Measurements from ENCODE around the gene AFF3. TPM values are rescaled to one million over a fixed set of nuclear protein-coding genes. Genes with fewer than 3 reads are reported as not detected.
"Not testable (repeated sequence)": the region's sequence is repeated elsewhere in the genome, so short reads cannot be mapped to it uniquely, and the experiment has no call there.

The AFF3 gene
- total and polyA plus RNA-seq, 3 experiments from 2014 or later, result 0.48 to 1.3 (median 0.53) TPM

DNA sequence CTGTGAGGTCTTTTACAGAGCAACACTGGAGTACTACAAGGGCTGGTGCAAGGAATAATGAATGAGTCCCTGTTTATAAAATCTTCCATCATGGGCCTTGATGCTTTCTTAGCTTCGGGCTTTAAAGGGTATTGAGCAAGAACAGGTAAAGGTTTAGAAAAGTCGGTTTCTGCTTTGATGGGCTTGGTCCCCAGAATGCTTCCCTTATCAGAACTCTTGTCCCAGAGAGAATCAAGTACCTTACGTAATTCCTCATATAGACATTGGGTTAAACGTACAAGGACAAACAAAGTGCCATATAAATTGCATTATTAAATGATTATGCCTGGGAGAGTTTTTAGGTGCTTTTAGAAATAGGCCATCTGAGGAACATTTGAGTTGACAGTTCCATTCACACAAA is 628.0 kb downstream of the AFF3 start:
- ChIA-PET POLR2A (no interaction called here), CTCF (no interaction called here)

GRCh38 chr2:99512181-99512591 is 630.2 kb downstream of the AFF3 start:
- no peak for DNase-seq
- Histone ChIP-seq H3K27me3 (ENCODE audit: insufficient read depth, low read length, poor library complexity, severe bottlenecking) (no peaks in the 10 kb centered on the region), H3K27ac (ENCODE audit: low read depth, low read length) (no peak overlapping the region), H3K4me1 (ENCODE audit: insufficient read depth, low read length) (no peaks in the 10 kb centered on the region), H3K36me3 (ENCODE audit: insufficient read depth, low read length) (no peaks in the 10 kb centered on the region), H3K4me3 (ENCODE audit: low read length) (no peak overlapping the region), H3K9me3 (ENCODE audit: low read length) (no peaks in the 10 kb centered on the region)
- Mint-ChIP-seq H3K4me3 (no peak overlapping the region), H3K36me3 (no peaks in the 10 kb centered on the region), H3K4me1 (no peaks in the 10 kb centered on the region), H3K27me3 (peaks cover 1 to 6% of the 10 kb centered on the region in 2 donors), H3K27ac (no peak overlapping the region), H3K9me3 (no peaks in the 10 kb centered on the region)
- POLR2A ChIA-PET, result no interaction called here
- CTCF ChIA-PET, result no interaction called here

More for the DNA sequence above, 628.0 kb downstream of the AFF3 start:
- no peaks in the 10 kb centered on the region for H3K36me3 ChIP-seq (ENCODE audit: insufficient read depth, low read length)
- Mint-ChIP-seq H3K27ac (no peak overlapping the region), H3K9me3 (no peaks in the 10 kb centered on the region), H3K36me3 (no peaks in the 10 kb centered on the region), H3K4me1 (no peaks in the 10 kb centered on the region), H3K4me3 (no peak overlapping the region), H3K27me3 (peaks cover 1 to 20% of the 10 kb centered on the region in 2 donors)
- no peaks in the 10 kb centered on the region for H3K9me3 ChIP-seq (ENCODE audit: low read length)
- no peak overlapping the region for H3K4me3 ChIP-seq (ENCODE audit: low read length)
- H3K27ac ChIP-seq (ENCODE audit: low read depth, low read length), result no peak overlapping the region
- DNase-seq, result no peak
- no peaks in the 10 kb centered on the region for H3K4me1 ChIP-seq (ENCODE audit: insufficient read depth, low read length)
- H3K27me3 ChIP-seq (ENCODE audit: insufficient read depth, low read length, poor library complexity, severe bottlenecking), result no peaks in the 10 kb centered on the region

DNA sequence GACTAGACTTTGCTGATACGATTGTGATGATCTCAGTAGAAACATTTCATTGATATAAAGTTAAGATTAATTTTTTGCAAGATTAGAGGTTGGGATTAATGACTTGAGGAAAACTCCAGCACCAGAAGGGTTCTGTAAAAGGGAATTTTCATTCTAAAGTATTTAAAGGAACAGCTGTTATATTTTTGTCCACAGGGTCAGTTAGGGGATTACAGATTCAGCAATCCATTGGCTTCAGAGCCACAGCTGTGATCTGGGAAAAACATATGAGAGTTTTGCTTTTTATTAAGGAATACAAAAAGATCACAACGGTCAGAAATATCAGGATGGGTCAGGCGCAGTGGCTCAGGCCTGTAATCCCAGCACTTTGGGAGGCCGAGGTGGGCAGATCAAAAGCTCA is 633.0 kb downstream of the AFF3 start:
- H3K27ac ChIP-seq (ENCODE audit: low read depth, low read length), result no peak overlapping the region
- no peak for DNase-seq
- peaks cover 1 to 6% of the 10 kb centered on the region in 2 donors for H3K27me3 Mint-ChIP-seq
- ChIA-PET POLR2A (no interaction called here), CTCF (no interaction called here)
- no peak overlapping the region for H3K27ac Mint-ChIP-seq
- H3K9me3 Mint-ChIP-seq, result no peaks in the 10 kb centered on the region
- no peaks in the 10 kb centered on the region for H3K27me3 ChIP-seq (ENCODE audit: insufficient read depth, low read length, poor library complexity, severe bottlenecking)
- H3K4me3 ChIP-seq (ENCODE audit: low read length), result no peak overlapping the region
- H3K36me3 Mint-ChIP-seq, result no peaks in the 10 kb centered on the region
- H3K4me1 ChIP-seq (ENCODE audit: insufficient read depth, low read length), result no peaks in the 10 kb centered on the region
- peaks cover 8 to 9% (median 9%) of the 10 kb centered on the region in 3 donors for H3K4me1 Mint-ChIP-seq
- H3K36me3 ChIP-seq (ENCODE audit: insufficient read depth, low read length), result no peaks in the 10 kb centered on the region
- no peak overlapping the region for H3K4me3 Mint-ChIP-seq
- no peaks in the 10 kb centered on the region for H3K9me3 ChIP-seq (ENCODE audit: low read length)

DNA sequence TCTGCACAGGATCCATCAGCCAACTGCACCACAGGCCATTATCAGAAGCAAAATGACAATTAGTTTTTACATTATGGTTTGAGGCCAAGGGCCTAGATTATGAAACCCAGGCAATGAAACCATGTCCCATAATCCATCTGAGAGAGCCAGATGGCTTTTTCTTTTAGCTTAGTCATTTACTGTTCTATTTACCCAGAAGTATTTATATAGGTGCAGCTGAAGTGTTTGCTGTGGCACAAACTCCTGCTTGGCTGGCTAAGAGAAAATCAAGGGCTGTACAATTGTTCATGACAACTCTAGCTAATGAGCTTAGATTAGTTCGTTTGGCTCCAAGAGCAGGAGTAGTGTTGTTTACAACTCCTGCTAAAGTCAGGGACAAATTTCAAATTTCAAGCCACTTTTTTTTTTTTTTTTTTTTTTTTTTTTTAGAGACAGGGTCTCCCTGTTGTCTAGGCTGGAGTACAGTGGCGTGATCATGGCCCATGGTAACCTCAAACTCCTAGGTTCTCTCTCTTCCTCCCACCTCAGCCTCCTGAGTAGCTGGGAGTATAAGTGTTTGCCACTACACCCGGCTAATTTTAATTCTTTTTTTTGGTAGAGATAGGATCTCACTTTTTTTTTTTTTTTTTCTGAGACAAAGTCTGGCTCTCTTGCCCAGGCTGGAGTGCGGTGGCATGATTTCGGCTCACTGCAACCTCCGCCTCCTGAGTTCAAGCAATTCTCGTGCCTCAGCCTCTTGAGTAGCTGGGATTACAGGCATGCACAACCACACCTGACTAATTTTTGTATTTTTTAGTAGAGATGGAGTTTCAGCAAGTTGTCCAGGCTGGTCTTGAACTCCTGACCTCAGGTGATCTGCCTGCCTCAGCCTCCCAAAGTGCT is 634.2 kb downstream of the AFF3 start:
- Mint-ChIP-seq H3K27ac (no peak overlapping the region), H3K9me3 (no peaks in the 10 kb centered on the region), H3K4me3 (no peak overlapping the region), H3K36me3 (no peaks in the 10 kb centered on the region), H3K4me1 (peaks cover 8 to 11% (median 9%) of the 10 kb centered on the region in 3 donors), H3K27me3 (peaks cover 1 to 3% of the 10 kb centered on the region in 2 donors)
- CTCF ChIA-PET, result no interaction called here
- no peak overlapping the region for H3K4me3 ChIP-seq (ENCODE audit: low read length)
- H3K27ac ChIP-seq (ENCODE audit: low read depth, low read length), result no peak overlapping the region
- no peaks in the 10 kb centered on the region for H3K27me3 ChIP-seq (ENCODE audit: insufficient read depth, low read length, poor library complexity, severe bottlenecking)
- no peaks in the 10 kb centered on the region for H3K4me1 ChIP-seq (ENCODE audit: insufficient read depth, low read length)
- DNase-seq, result no peak
- no peaks in the 10 kb centered on the region for H3K36me3 ChIP-seq (ENCODE audit: insufficient read depth, low read length)
- POLR2A ChIA-PET, result no interaction called here
- no peaks in the 10 kb centered on the region for H3K9me3 ChIP-seq (ENCODE audit: low read length)

DNA sequence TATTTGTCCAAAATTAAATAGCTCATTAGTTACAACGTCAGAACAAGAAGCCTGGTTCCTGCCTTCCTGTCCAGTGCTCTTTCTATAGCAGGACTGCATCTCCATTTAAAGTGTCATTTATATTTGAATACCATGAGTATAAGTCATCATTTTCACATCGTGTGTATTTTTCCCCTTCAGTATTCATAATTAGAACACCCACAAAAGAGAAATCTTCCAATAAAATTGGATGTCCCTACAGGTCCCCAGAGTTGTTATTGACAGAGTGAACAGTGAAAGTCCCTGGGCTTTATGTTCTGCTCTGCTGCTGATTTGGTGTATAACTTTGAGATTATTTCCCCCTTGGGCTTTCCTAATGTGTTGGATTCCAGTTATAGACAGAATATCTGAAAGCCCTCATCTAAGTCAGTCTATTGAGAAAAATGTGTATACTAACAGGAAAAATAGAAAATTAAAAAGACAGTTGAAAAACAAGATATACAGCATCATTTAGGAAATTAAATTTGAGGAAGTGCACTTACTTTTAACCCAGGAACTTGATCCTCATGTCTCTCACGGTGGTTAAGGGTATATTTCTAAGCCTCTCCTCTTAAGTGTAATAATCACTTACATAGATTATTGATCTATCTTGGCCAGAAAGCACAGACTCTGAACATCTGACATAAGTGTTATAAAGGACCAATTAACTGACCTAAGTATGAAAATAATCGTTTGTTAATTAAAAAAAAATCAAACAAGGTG is 637.4 kb downstream of the AFF3 start:
- no peak for DNase-seq
- Mint-ChIP-seq H3K4me1 (peaks cover 8 to 11% (median 9%) of the 10 kb centered on the region in 3 donors), H3K27ac (no peak overlapping the region), H3K4me3 (no peak overlapping the region), H3K9me3 (no peaks in the 10 kb centered on the region), H3K27me3 (peaks cover 3 to 8% of the 10 kb centered on the region in 2 donors), H3K36me3 (no peaks in the 10 kb centered on the region)
- H3K4me3 ChIP-seq (ENCODE audit: low read length), result no peak overlapping the region
- CTCF ChIA-PET, result no interaction called here
- H3K36me3 ChIP-seq (ENCODE audit: insufficient read depth, low read length), result no peaks in the 10 kb centered on the region
- no peaks in the 10 kb centered on the region for H3K4me1 ChIP-seq (ENCODE audit: insufficient read depth, low read length)
- no peaks in the 10 kb centered on the region for H3K27me3 ChIP-seq (ENCODE audit: insufficient read depth, low read length, poor library complexity, severe bottlenecking)
- POLR2A ChIA-PET, result no interaction called here
- H3K9me3 ChIP-seq (ENCODE audit: low read length), result no peaks in the 10 kb centered on the region
- H3K27ac ChIP-seq (ENCODE audit: low read depth, low read length), result no peak overlapping the region

- H3K4me1 ChIP-seq (ENCODE audit: insufficient read depth, low read length); H3K4me3 ChIP-seq (ENCODE audit: low read length); H3K27me3 ChIP-seq (ENCODE audit: insufficient read depth, low read length, poor library complexity, severe bottlenecking); H3K4me3 Mint-ChIP-seq; DNase-seq; CTCF ChIA-PET; H3K9me3 Mint-ChIP-seq; H3K27ac ChIP-seq (ENCODE audit: low read depth, low read length); POLR2A ChIA-PET; H3K36me3 ChIP-seq (ENCODE audit: insufficient read depth, low read length); H3K9me3 ChIP-seq (ENCODE audit: low read length); H3K36me3 Mint-ChIP-seq: not testable (repeated sequence)
- H3K27me3 Mint-ChIP-seq, result peaks cover 10 to 20% of the 10 kb centered on the region in 2 donors
- peaks cover 8 to 11% (median 9%) of the 10 kb centered on the region in 3 donors for H3K4me1 Mint-ChIP-seq
- peak overlapping the region in 1 of 8 donors; percentile 5 for H3K27ac Mint-ChIP-seq
Observed at GRCh38 chr2:99503662-99504416, 638.6 kb downstream of the AFF3 start.

GRCh38 chr2:99496021-99496420 is 646.4 kb downstream of the AFF3 start:
- H3K4me1 Mint-ChIP-seq, result peaks cover 0 to 2% (median under 1%) of the 10 kb centered on the region in 3 donors
- H3K36me3 Mint-ChIP-seq, result no peaks in the 10 kb centered on the region
- no peak overlapping the region for H3K4me3 Mint-ChIP-seq
- Histone ChIP-seq H3K27ac (ENCODE audit: low read depth, low read length) (no peak overlapping the region), H3K9me3 (ENCODE audit: low read length) (no peaks in the 10 kb centered on the region), H3K4me1 (ENCODE audit: insufficient read depth, low read length) (peaks cover under 1% of the 10 kb centered on the region), H3K27me3 (ENCODE audit: insufficient read depth, low read length, poor library complexity, severe bottlenecking) (no peaks in the 10 kb centered on the region), H3K4me3 (ENCODE audit: low read length) (no peak overlapping the region), H3K36me3 (ENCODE audit: insufficient read depth, low read length) (no peaks in the 10 kb centered on the region)
- H3K27ac Mint-ChIP-seq, result peak overlapping the region in 1 of 8 donors; percentile 8
- ChIA-PET POLR2A (no interaction called here), CTCF (no interaction called here)
- peaks cover 25 to 46% of the 10 kb centered on the region in 2 donors for H3K27me3 Mint-ChIP-seq
- DNase-seq, result no peak
- no peaks in the 10 kb centered on the region for H3K9me3 Mint-ChIP-seq

Measured in CD8-positive, alpha-beta memory T cell (primary cell).